Chondrocyte (in vitro differentiated cells): ENCODE results near the gene SEZ6. TPM values are rescaled to one million over a fixed set of nuclear protein-coding genes. Genes with fewer than 3 reads are reported as not detected.
A peak's percentile ranks its signal among the peaks of the same experiment; 100 is the strongest.

ENCODE experiments used
- DNase-seq: peaks from one replicate; pipeline ENCODE4 v3.0.0; 2021; ENCODE audit warnings: mixed read lengths, low spot score
- H3K27ac Mint-ChIP-seq: one replicate; pipeline ENCODE4 v1.8.0; 2021; ENCODE audit warnings: mild to moderate bottlenecking, moderate library complexity, mixed read lengths; ENCODE audit not compliant: unreplicated experiment
- H3K27me3 Mint-ChIP-seq: 2 replicates; pipeline ENCODE4 v1.8.0; 2021; ENCODE audit warnings: low read depth, mixed read lengths
- H3K36me3 Mint-ChIP-seq: 2 replicates; pipeline ENCODE4 v1.8.0; 2021; ENCODE audit warnings: low read depth, mixed read lengths
- H3K4me1 Mint-ChIP-seq: 2 replicates; pipeline ENCODE4 v1.8.0; 2021; ENCODE audit warnings: low read depth, mild to moderate bottlenecking, mixed read lengths
- H3K4me3 Mint-ChIP-seq: one replicate; pipeline ENCODE4 v1.8.0; 2021; ENCODE audit warnings: mild to moderate bottlenecking, moderate library complexity, mixed read lengths; ENCODE audit not compliant: unreplicated experiment
- H3K9me3 Mint-ChIP-seq: 2 replicates; pipeline ENCODE4 v1.8.0; 2021; ENCODE audit warnings: low read depth, mixed read lengths
- total RNA-seq: library from RNA; stranded (reverse); gene quantifications from 3 replicates; pipeline ENCODE4 v1.2.1, GENCODE V29; 2021
- TF ChIP-seq, protein P1 (sequence below): fragments of 200-600 bp; sonication (generic); IDR thresholded peaks from 2 replicates; pipeline ENCODE4 v1.5.0; 2021; ENCODE audit warnings: antibody characterized with exemption, mild to moderate bottlenecking, moderate library complexity

SEZ6 gene
- total RNA-seq, 1 donor from 2014 or later, result 0.35 TPM

DNA sequence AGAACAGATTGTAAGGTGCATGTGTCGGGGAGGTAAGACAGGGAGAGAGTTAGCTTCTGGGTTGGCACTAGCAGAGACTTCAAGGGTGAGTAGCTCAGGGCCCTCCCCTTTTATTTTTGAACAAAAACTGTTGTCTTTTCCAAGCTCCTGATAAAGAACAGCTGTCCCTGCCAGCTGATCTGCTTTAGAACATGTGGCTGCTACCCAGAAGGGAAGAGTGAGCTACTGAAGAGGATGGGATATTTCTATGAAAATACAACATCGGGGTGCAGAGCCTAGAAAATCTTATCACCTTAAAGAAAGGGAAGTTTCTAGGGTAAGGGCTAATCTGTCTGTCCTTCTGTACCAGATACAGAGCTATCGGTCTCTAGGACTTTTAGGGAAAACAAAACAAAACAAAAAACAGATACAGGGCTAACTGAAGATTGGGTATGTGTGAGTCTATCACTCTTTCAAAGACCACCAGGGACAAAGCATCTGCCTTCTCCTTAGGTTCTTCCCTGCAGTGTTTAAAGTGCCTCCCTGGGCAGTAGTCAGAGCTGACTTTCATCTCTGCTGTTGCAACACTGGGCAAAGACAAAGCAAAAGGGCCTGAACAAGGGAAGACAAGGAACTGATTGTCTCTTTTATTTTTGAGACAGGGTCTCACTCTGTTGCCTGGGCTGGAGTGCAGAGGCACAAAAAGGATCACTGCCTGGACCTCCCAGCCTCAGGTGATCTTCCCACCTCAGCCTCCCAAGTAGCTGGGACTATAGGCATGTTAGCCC lies 97.9 kb downstream of the SEZ6 start:
- peak overlapping the region; percentile 49 for H3K27ac Mint-ChIP-seq
- H3K9me3 Mint-ChIP-seq, result no peaks in the 10 kb centered on the region
- TF ChIP-seq, protein P1, sequence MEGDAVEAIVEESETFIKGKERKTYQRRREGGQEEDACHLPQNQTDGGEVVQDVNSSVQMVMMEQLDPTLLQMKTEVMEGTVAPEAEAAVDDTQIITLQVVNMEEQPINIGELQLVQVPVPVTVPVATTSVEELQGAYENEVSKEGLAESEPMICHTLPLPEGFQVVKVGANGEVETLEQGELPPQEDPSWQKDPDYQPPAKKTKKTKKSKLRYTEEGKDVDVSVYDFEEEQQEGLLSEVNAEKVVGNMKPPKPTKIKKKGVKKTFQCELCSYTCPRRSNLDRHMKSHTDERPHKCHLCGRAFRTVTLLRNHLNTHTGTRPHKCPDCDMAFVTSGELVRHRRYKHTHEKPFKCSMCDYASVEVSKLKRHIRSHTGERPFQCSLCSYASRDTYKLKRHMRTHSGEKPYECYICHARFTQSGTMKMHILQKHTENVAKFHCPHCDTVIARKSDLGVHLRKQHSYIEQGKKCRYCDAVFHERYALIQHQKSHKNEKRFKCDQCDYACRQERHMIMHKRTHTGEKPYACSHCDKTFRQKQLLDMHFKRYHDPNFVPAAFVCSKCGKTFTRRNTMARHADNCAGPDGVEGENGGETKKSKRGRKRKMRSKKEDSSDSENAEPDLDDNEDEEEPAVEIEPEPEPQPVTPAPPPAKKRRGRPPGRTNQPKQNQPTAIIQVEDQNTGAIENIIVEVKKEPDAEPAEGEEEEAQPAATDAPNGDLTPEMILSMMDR, result no peak
- peaks cover 10% of the 10 kb centered on the region for H3K4me1 Mint-ChIP-seq
- no peaks in the 10 kb centered on the region for H3K27me3 Mint-ChIP-seq
- peaks cover 33% of the 10 kb centered on the region for H3K36me3 Mint-ChIP-seq
- H3K4me3 Mint-ChIP-seq, result no peak overlapping the region
- no peak for DNase-seq

DNA sequence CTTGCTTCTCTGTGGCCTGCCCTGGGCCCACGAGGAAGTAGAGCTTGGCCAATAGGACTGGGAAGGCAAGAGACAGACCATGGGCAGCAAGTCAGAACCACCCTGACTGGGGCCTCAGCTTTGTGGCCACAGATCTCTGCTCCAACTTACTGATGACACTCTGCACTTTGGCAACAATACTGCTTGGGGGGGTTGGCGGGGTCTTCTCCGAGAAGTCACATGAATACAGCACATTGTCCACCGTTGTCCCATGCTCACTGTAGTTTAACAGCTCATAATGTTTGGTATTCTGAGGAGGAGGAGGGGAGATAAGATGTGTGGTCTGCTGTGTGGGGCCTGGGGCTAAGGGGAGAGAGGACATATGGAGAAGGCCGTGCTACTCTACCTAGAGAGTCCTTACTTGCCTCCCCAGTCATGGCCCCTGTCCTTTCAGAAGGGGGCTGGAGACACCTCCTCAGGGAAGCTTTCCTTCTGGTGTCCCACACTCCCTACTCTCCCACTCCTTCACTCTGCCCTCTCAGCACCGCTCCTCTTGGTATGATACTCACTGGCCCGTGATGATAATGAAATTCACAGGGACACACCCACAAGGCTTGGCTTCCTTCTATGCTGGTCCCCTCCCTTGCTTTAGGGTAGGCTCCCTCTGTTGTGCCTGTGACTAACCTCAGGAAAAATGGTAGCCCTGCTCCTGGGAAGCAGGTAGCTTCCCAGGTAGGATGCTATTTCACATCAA lies 99.0 kb downstream of the SEZ6 start:
- no peak overlapping the region for H3K4me3 Mint-ChIP-seq
- no peak for DNase-seq
- H3K27ac Mint-ChIP-seq, result no peak overlapping the region
- H3K36me3 Mint-ChIP-seq, result peaks cover 26% of the 10 kb centered on the region
- H3K9me3 Mint-ChIP-seq, result no peaks in the 10 kb centered on the region
- peaks cover 14% of the 10 kb centered on the region for H3K4me1 Mint-ChIP-seq
- no peaks in the 10 kb centered on the region for H3K27me3 Mint-ChIP-seq
- TF ChIP-seq, protein P1, result no peak

GRCh38 chr17:28906276-28906675 lies 99.6 kb downstream of the SEZ6 start:
- TF ChIP-seq, protein P1, result no peak
- H3K4me3 Mint-ChIP-seq, result no peak overlapping the region
- H3K36me3 Mint-ChIP-seq, result peaks cover 24% of the 10 kb centered on the region
- no peaks in the 10 kb centered on the region for H3K9me3 Mint-ChIP-seq
- H3K4me1 Mint-ChIP-seq, result peaks cover 18% of the 10 kb centered on the region
- no peak overlapping the region for H3K27ac Mint-ChIP-seq
- H3K27me3 Mint-ChIP-seq, result no peaks in the 10 kb centered on the region
- DNase-seq, result no peak

Other genes starting within 250 kb of the SEZ6 start
- gene FAM222B, start 163.2 kb downstream of the SEZ6 start, total RNA-seq, result 18.5 to 22.7 TPM (median 21.0 TPM) in 3 replicates
- 31.2 to 40.5 TPM (median 31.8 TPM) in 3 replicates for gene ERAL1, start 151.0 kb downstream of the SEZ6 start, total RNA-seq
- gene FLOT2, start 108.3 kb downstream of the SEZ6 start, total RNA-seq, result 46.6 to 74.1 TPM (median 65.8 TPM) in 3 replicates
- gene DHRS13, start 103.0 kb downstream of the SEZ6 start, total RNA-seq, result 4.4 to 6.0 TPM (median 5.8 TPM) in 3 replicates
- gene PHF12, start 54.5 kb downstream of the SEZ6 start, total RNA-seq, result 30.2 to 49.2 TPM (median 33.6 TPM) in 3 replicates
- 1.5 to 2.3 TPM (median 2.2 TPM) in 3 replicates for gene PIPOX, start 37.1 kb upstream of the SEZ6 start, total RNA-seq
- gene MYO18A, start 174.4 kb upstream of the SEZ6 start, total RNA-seq, result 24.4 to 30.0 TPM (median 26.1 TPM) in 3 replicates
- gene CRYBA1, start 240.8 kb upstream of the SEZ6 start, total RNA-seq, result not detected in 3 replicates